Kidney epithelial cell (primary cell): Measurements from ENCODE around the gene SAMD4A. TPM values are rescaled to one million over a fixed set of nuclear protein-coding genes. Genes with fewer than 3 reads are reported as not detected.

Source experiments
- DNase-seq: peaks from one replicate; pipeline ENCODE4 v3.0.0-alpha.2; 2010; ENCODE audit warnings: low read depth
- H3K27me3 ChIP-seq: 2 replicates; pipeline ENCODE4 v1.6.0; 2011; ENCODE audit warnings: low read length; ENCODE audit not compliant: control insufficient read depth, insufficient read depth
- H3K36me3 ChIP-seq: 2 replicates; pipeline ENCODE4 v1.5.1; 2011; ENCODE audit warnings: low read length; ENCODE audit not compliant: control insufficient read depth, insufficient read depth
- H3K4me3 ChIP-seq: 2 replicates; pipeline ENCODE4 v1.5.1; 2011; ENCODE audit warnings: low read depth, mild to moderate bottlenecking, control low read depth, low read length
- total RNA-seq: library from RNA; depleted of rRNA; stranded (reverse); fragments of >200 nt; gene quantifications from 2 replicates; pipeline ENCODE4 v1.2.3, GENCODE V29; 2015
- TF ChIP-seq, protein P1 (sequence below): IDR thresholded peaks from 2 replicates; pipeline ENCODE4 v1.5.1; 2011; ENCODE audit warnings: mild to moderate bottlenecking, moderate library complexity, low read length, control low read depth, inconsistent platforms; ENCODE audit not compliant: insufficient read depth, poor library complexity, severe bottlenecking

Gene SAMD4A
- total RNA-seq, 1 donor from 2014 or later, result 14.5 TPM

DNA sequence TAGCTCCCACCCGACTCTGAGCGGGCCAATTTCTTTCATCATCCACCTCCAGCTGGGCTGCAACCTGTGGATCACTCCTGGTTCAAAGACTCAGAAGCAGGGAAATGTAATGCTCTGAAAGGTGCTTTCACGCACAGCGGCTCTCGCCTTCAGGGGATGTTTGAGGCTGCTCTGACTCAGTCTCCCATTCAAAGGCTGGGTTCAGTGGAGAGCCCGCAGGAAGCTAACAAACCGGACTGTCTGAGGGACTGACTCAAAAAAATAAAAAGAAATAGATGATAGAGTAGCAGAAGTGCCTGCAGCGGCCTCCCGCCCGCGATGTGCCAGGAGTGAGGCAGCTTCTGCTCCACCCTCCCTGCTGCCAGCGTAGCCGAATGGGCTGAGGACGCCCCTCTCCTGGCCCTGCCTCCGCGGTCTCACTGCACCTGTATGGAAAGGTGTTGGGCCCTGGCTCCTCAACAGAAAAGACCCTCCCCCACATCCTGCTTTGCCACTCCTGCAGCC is 237.7 kb downstream of the SAMD4A start:
- no peaks in the 10 kb centered on the region for H3K36me3 ChIP-seq
- peaks cover 4% of the 10 kb centered on the region for H3K27me3 ChIP-seq
- H3K4me3 ChIP-seq, result no peak overlapping the region
- DNase-seq, result no peak
- TF ChIP-seq, protein P1, sequence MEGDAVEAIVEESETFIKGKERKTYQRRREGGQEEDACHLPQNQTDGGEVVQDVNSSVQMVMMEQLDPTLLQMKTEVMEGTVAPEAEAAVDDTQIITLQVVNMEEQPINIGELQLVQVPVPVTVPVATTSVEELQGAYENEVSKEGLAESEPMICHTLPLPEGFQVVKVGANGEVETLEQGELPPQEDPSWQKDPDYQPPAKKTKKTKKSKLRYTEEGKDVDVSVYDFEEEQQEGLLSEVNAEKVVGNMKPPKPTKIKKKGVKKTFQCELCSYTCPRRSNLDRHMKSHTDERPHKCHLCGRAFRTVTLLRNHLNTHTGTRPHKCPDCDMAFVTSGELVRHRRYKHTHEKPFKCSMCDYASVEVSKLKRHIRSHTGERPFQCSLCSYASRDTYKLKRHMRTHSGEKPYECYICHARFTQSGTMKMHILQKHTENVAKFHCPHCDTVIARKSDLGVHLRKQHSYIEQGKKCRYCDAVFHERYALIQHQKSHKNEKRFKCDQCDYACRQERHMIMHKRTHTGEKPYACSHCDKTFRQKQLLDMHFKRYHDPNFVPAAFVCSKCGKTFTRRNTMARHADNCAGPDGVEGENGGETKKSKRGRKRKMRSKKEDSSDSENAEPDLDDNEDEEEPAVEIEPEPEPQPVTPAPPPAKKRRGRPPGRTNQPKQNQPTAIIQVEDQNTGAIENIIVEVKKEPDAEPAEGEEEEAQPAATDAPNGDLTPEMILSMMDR, result no peak

DNA sequence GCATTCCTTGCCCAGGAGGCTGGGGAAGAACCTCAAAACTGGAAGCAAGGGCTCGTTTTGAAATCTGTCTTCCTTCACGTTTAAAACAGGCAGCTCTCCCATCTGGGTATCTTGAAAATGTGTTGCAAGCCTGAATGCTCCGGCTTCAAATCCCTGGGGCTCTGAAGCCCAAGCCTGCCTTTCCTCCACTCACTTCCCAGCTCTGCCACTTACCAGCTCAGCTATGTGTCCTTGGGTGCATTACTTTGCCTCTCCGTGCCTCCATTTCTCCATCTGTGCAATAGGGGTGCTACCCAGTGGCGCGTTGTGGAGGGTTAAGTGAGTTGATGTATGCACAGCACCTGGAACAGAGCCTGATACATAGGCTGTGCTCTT is 238.1 kb downstream of the SAMD4A start:
- no peak for DNase-seq
- TF ChIP-seq, protein P1, result no peak
- H3K36me3 ChIP-seq, result no peaks in the 10 kb centered on the region
- peaks cover 4% of the 10 kb centered on the region for H3K27me3 ChIP-seq
- no peak overlapping the region for H3K4me3 ChIP-seq

DNA sequence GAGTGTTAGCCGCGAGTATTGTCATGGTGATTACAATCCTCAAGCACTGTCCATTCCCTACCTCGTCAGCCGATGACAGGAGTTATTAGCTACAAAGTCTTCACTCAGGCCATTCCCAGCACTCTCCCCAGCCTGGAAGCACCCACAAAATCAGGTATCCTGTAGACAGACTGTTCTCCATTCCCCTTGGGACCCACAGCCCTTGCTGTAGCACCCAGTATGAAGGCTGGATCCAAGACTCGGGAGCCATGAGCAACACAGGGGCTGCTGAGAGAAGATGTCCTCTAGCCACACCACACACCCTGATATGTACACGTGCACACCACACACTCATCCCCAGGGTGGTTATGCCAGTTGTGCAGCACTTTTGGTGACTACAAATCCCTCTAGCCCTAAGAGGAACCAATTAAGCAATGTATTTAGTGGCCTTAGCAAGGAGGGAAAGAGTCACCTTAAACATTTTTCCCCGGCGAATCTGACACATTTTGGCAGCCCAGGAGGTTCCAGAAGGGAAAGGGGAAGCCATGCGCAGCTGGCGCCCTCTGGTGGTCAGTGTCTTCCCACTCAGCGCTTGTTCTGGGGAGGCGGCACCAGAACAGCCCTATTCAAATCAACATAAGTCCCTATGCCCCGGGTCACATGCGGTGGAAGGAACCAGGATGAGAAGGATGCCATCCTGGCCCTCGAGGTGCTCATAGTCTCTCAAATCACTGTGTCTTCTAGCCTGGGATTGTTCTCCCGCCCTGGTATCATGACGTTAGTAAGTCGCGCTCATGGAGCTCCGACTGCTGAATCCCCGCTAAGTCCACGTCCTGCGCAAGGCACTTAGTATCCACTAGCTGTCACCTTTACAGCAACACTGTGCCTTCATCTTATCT is 238.8 kb downstream of the SAMD4A start:
- TF ChIP-seq, protein P1, result peak; percentile 98
- H3K36me3 ChIP-seq, result no peaks in the 10 kb centered on the region
- DNase-seq, result no peak
- no peak overlapping the region for H3K4me3 ChIP-seq
- H3K27me3 ChIP-seq, result peaks cover 4% of the 10 kb centered on the region

DNA sequence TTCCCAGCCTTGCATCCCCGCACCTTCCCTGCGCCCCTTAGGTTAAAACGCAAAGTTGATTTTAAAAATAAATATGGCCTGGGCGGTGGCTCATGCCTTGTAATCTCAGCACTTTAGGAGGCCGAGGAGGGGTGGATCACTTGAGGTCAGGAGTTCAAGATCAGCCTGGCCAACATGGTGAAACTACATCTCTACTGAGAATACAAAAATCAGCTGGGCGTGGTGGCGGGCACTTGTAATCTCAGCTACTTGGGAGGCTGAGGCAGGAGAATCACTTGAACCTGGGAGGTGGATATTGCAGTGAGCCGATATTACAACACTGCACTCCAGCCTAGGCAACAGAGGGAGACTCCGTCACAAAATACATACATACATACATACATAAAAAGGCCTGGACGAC is 239.7 kb downstream of the SAMD4A start:
- H3K27me3 ChIP-seq, result peaks cover 4% of the 10 kb centered on the region
- H3K4me3 ChIP-seq, result no peak overlapping the region
- H3K36me3 ChIP-seq, result no peaks in the 10 kb centered on the region
- DNase-seq, result no peak
- TF ChIP-seq, protein P1, result no peak

DNA sequence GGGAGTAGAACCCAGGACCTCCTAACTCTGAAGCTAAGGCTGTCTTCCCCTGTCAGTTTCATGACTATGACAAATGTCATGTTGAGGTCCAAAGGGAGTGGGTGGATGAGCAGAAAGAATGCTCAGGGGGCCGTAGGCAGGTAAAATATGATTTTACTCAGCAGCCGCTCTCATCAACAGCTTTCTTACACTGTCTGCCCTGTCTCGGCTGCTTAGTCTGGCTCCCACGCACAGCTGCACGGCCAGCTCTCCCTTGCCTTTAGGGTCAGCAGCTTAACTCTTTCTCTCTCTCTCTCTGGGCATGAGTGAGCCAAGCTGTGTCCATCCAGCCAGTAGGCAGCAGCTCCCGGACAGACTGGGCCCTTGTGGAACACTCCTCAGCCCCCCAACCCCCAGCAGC is 240.5 kb downstream of the SAMD4A start:
- H3K27me3 ChIP-seq, result peaks cover 4% of the 10 kb centered on the region
- no peaks in the 10 kb centered on the region for H3K36me3 ChIP-seq
- H3K4me3 ChIP-seq, result no peak overlapping the region
- DNase-seq, result no peak
- TF ChIP-seq, protein P1, result no peak
